GM21529 (cell line): ENCODE data around the gene POR.
"Not testable (repeated sequence)": the region's sequence is repeated elsewhere in the genome, so short reads cannot be mapped to it uniquely, and the experiment has no call there.

Source experiments
- ATAC-seq: cut with Tn5 transposase; IDR thresholded peaks from one replicate; pipeline ENCODE4 v1.9.1; 2021; ENCODE audit not compliant: unreplicated experiment

Gene POR

GRCh38 chr7:76016191-76016947 lies 101.4 kb downstream of the POR start:
- no peak for ATAC-seq

GRCh38 chr7:76018520-76018919 lies 103.6 kb downstream of the POR start:
- not testable (repeated sequence) for ATAC-seq

GRCh38 chr7:76020031-76020714 lies 105.2 kb downstream of the POR start:
- no peak for ATAC-seq

- ATAC-seq = no peak
Observed at GRCh38 chr7:76022026-76022780, 107.2 kb downstream of the POR start.

GRCh38 chr7:76023002-76023401 lies 108.0 kb downstream of the POR start:
- no peak for ATAC-seq

GRCh38 chr7:76029682-76030081 lies 114.7 kb downstream of the POR start:
- not testable (repeated sequence) for ATAC-seq

- no peak for ATAC-seq
Observed at GRCh38 chr7:76031964-76032363, 117.0 kb downstream of the POR start.
